ENCODE data around the gene ASNS.

Gene ASNS

DNA sequence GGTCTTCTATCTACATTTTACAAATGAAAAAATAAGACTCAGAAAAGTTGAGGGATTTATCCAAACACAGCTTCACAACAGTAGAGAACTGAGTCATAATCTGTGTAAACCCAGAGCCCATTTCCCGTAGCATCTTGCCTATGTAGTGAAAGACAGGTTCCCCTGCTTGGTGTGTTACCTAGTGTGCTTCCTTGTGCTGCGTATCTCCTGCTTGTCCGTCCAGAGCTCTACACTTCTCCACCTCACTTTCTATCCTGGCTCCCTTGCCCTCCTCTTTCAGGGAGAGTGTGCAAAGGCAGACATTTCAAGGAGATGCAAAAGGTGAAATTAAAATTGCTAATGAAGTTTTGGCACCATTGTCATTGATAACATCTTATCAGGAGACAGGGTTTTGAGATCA is 1.4 kb upstream of the ASNS start:
- H3K79me2 ChIP-seq (ENCODE audit: insufficient read depth, low read length), result peaks cover 21% of the 10 kb centered on the region
- no peaks in the 10 kb centered on the region for H3K9me3 ChIP-seq (ENCODE audit: insufficient read depth, low read length)
- no peak overlapping the region for H3K4me3 ChIP-seq (ENCODE audit: insufficient read depth, low read length, poor library complexity, severe bottlenecking)
- H3K27me3 ChIP-seq (ENCODE audit: low read length), result no peaks in the 10 kb centered on the region
- no peak overlapping the region for H3K9ac ChIP-seq (ENCODE audit: low read length)
- H3F3A ChIP-seq (ENCODE audit: insufficient read depth), result peaks cover 7% of the 10 kb centered on the region
- H4K20me1 ChIP-seq (ENCODE audit: low read depth, low read length), result no peaks in the 10 kb centered on the region
- no peak overlapping the region for H2AFZ ChIP-seq (ENCODE audit: low read depth, low read length, severe bottlenecking)
- TF ChIP-seq CTCF (IDR thresholded peaks at IDR 0.05; ENCODE audit: insufficient read depth, low read length, poor library complexity, severe bottlenecking) (no peak), EZH2phosphoT487 (conservative IDR thresholded peaks at IDR 0.05; ENCODE audit: low read length) (no peak)
- H3K4me2 ChIP-seq (ENCODE audit: low read depth, low read length, poor library complexity, severe bottlenecking), result no peak overlapping the region
- no peaks in the 10 kb centered on the region for H3K9me2 ChIP-seq (replicated peaks; ENCODE audit: insufficient read depth, low read length)
- H3K27ac ChIP-seq (ENCODE audit: low read depth, low read length), result no peak overlapping the region
- peaks cover 6% of the 10 kb centered on the region for H3K36me3 ChIP-seq (ENCODE audit: low read length)

DNA sequence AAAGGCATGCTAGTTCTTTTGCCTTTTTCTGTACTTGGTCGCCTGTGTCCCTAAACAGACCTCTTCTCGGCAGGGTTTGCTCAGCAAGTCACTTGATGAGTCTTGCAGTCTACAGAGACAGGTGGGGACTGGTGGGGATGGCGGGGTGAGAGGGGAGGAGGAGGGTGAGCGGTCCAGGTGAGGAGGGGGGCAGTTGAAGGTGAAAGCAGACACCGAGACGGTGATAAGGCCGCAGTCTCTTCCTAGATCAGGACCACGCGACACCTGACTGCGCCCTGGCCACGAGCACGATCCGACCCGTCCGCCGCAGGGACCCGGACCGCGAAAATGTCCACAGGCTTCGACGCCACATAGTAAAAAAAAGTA is 566 bp downstream of the ASNS start:
- Histone ChIP-seq H3K9me3 (ENCODE audit: insufficient read depth, low read length) (no peaks in the 10 kb centered on the region), H3K27ac (ENCODE audit: low read depth, low read length) (peak overlapping the region; percentile 83), H3F3A (ENCODE audit: insufficient read depth) (peaks cover 7% of the 10 kb centered on the region), H3K4me3 (ENCODE audit: insufficient read depth, low read length, poor library complexity, severe bottlenecking) (peak overlapping the region; percentile 77), H2AFZ (ENCODE audit: low read depth, low read length, severe bottlenecking) (peak overlapping the region; percentile 95), H4K20me1 (ENCODE audit: low read depth, low read length) (no peaks in the 10 kb centered on the region), H3K4me2 (ENCODE audit: low read depth, low read length, poor library complexity, severe bottlenecking) (peak overlapping the region; percentile 90), H3K27me3 (ENCODE audit: low read length) (no peaks in the 10 kb centered on the region), H3K79me2 (ENCODE audit: insufficient read depth, low read length) (peaks cover 21% of the 10 kb centered on the region), H3K36me3 (ENCODE audit: low read length) (peaks cover 15% of the 10 kb centered on the region), H3K9me2 (replicated peaks; ENCODE audit: insufficient read depth, low read length) (no peaks in the 10 kb centered on the region), H3K9ac (ENCODE audit: low read length) (peak overlapping the region; percentile 70)
- no peak for TF ChIP-seq CTCF (IDR thresholded peaks at IDR 0.05; ENCODE audit: insufficient read depth, low read length, poor library complexity, severe bottlenecking)
- TF ChIP-seq EZH2phosphoT487 (conservative IDR thresholded peaks at IDR 0.05; ENCODE audit: low read length), result no peak

DNA sequence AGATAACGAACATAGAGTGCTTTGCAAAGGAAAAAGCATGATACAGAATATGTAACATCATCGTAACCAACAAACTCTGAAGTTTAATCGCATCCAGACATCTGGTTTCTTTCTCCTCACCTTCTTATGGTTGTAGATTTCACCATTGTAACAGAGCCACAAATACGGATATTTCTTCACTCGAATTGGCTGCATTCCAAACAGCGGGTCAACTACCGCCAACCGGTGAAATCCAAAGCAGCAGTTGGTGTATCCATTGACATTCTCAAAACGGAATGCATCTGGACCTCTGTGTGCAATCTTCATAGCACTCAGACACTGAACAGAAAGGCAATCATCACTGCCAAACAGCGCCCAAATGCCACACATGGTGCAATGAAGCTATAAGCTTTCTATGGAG is 3.4 kb downstream of the ASNS start:
- Histone ChIP-seq H3F3A (ENCODE audit: insufficient read depth) (peaks cover 7% of the 10 kb centered on the region), H3K27me3 (ENCODE audit: low read length) (no peaks in the 10 kb centered on the region), H3K36me3 (ENCODE audit: low read length) (peaks cover 29% of the 10 kb centered on the region), H2AFZ (ENCODE audit: low read depth, low read length, severe bottlenecking) (no peak overlapping the region), H3K9me2 (replicated peaks; ENCODE audit: insufficient read depth, low read length) (no peaks in the 10 kb centered on the region), H3K4me3 (ENCODE audit: insufficient read depth, low read length, poor library complexity, severe bottlenecking) (no peak overlapping the region), H3K79me2 (ENCODE audit: insufficient read depth, low read length) (peaks cover 21% of the 10 kb centered on the region), H3K4me2 (ENCODE audit: low read depth, low read length, poor library complexity, severe bottlenecking) (no peak overlapping the region), H3K9ac (ENCODE audit: low read length) (no peak overlapping the region), H4K20me1 (ENCODE audit: low read depth, low read length) (no peaks in the 10 kb centered on the region; the same call in 1 of the 2 replicates), H3K27ac (ENCODE audit: low read depth, low read length) (no peak overlapping the region), H3K9me3 (ENCODE audit: insufficient read depth, low read length) (no peaks in the 10 kb centered on the region)
- TF ChIP-seq EZH2phosphoT487 (conservative IDR thresholded peaks at IDR 0.05; ENCODE audit: low read length) (no peak), CTCF (IDR thresholded peaks at IDR 0.05; ENCODE audit: insufficient read depth, low read length, poor library complexity, severe bottlenecking) (no peak)

Data from SU-DHL-6 (cell line).